GM21390 (cell line): ENCODE data around the gene DPPA5.
A peak's percentile ranks its signal among the peaks of the same experiment; 100 is the strongest.
"Not testable (repeated sequence)": the region's sequence is repeated elsewhere in the genome, so short reads cannot be mapped to it uniquely, and the experiment has no call there.

ENCODE experiments used
- ATAC-seq: cut with Tn5 transposase; IDR thresholded peaks from one replicate; pipeline ENCODE4 v1.9.1; 2021; ENCODE audit not compliant: unreplicated experiment

Gene DPPA5

DNA sequence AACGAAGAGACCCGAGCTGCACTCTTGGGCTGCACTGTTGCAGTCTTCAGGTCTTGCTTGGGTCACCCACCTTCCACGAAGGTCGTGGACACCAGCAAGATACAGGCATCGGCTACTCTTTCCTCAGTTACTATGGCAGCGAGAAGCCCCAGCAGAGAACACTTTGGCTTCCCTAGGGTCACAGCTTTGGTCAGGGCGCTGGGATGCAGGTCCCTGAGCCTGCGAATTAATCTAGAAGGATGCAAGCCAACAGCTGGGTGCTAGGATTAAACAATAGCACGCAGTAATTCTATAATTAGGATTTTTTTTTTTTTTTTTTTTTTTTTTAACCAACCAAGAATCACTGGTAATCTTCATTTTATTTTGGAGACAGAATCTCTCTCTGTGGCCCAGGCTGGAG, 10.5 kb upstream of the DPPA5 start:
- no peak for ATAC-seq

- no peak for ATAC-seq
These were observed 10.0 kb upstream of the DPPA5 start for GRCh38 chr6:73364121-73364520.

DNA sequence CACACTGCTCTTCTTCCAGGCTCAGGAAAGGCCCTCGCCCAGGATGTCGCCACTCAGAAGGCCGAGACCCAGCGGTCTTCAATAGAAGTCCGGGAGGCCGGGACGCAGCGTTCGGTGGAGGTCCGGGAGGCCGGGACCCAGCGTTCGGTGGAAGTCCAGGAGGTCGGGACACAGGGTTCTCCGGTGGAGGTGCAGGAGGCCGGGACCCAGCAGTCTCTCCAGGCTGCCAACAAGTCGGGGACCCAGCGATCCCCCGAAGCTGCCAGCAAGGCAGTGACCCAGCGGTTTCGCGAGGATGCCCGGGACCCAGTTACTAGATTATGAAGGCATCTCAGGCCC, 9.4 kb upstream of the DPPA5 start:
- ATAC-seq, result no peak

DNA sequence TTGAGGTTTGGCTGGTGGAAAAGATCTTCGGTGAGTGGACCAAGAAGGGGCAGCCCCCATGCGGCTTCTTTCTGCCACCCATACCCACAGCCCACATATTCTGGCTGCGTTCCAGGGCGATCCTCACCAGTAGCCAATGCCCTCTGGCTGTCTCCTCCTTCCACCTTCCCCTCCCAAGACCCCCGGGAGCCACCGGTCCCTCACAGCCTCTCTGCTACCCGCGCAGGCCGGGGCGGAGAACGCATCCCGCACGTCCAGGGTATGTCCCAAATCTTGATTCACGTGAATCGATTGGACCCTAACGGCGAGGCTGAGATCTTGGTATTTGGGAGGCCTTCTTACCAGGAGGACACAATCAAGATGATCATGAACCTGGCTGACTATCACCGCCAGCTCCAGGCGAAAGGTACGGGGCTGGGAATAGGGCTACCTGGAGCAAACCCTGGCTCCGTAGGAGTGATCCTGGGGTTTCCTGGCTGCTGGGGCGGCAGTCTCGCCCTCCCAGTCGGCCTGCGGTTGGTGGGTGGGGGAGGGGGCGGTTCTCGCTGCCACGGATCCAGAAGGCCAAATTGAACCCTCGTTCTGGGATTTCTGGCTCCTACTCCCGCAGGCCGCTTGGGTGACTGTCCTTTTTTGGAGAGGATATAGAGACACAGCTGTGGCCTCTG, 8.9 kb upstream of the DPPA5 start:
- ATAC-seq, result no peak

DNA sequence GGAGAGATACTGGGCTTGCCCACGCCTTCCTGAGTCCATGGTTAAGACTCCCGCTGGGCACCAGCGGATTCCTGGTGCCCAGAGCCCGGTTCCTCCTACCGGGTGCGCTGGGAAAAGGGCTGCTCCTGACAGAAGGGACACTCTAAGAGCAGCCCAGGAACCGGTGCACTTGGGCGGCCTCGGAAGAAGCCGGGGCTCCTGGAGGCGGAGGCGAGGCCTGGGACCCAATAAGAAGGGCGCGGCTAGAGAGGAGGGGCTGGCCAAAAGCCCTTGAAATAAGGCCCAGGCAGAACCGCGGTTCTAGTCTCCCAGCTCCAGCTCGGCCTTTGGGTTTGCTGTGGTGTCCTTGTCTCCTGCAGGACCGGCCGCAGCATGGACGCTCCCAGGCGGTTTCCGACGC, 8.3 kb upstream of the DPPA5 start, which contains the start of gene KHDC3L:
Gene KHDC3L (plus strand): TSS at position 301 of the 400 bp plus-strand sequence. CDS start 72 bp downstream, at position 373.
- ATAC-seq, result no peak

GRCh38 chr6:73349311-73349710, 4.8 kb downstream of the DPPA5 start:
- no peak for ATAC-seq

- no peak for ATAC-seq
These were observed 5.4 kb downstream of the DPPA5 start for GRCh38 chr6:73348550-73349204.

DNA sequence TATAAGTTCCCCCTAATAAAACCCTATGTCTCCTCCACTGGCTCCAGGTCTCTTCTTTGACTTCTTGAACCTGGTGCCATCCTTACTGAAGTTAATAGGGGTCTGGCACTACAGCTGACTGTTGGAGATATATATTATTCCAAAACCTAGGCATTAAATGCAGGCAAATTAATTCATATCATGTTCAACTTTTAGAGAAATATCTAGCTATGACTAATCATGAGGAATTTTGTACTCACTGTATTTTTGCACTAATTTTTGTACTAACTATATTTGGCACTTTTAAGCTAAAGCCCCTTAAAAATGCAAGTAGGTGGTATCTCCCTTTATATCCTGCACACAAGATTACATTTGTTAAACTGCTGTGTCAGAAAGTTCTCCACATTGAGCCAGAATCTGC, 10.9 kb downstream of the DPPA5 start:
- no peak for ATAC-seq

- no peak for ATAC-seq
These were observed 11.9 kb downstream of the DPPA5 start for GRCh38 chr6:73342174-73342573.

- no peak for ATAC-seq
These were observed 12.7 kb downstream of the DPPA5 start for GRCh38 chr6:73341335-73341734.

DNA sequence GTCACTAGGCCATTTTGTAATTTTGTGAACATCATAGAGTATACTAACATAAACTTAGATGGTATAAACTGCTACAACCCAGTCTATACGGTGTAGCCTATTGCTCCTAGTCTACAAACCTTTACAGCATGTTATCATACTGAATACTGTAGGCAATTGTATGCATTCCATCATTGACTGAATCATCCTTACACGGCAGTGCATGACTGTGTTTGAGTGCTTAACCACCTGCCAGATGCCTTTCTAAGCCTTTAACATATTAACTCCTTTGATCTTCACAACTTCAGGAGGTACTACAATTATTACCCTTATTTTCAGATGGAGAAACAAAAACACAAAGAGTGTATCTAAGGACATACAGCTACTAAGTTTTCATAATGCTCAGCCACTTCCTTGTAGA, 14.0 kb downstream of the DPPA5 start:
- no peak for ATAC-seq

DNA sequence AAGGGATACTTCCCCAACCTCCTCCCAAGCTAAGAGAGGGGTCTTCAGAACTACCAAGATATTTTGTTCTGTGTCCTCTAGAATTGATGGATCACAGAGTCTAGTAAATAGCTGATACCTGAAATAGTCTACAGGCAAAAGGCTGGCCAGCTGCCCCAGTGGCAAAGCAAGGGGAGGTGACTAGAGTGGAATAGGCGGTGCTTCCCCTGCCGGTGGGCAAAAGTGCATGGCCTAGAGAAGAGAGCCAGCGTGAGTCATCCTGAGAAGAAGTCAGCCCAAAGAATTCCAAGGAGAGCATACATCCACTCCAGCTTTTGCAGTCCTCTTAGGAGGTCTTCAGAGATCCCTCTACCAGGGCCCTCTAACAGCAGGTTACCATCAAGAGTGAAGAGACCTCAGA, 14.7 kb downstream of the DPPA5 start:
- no peak for ATAC-seq

DNA sequence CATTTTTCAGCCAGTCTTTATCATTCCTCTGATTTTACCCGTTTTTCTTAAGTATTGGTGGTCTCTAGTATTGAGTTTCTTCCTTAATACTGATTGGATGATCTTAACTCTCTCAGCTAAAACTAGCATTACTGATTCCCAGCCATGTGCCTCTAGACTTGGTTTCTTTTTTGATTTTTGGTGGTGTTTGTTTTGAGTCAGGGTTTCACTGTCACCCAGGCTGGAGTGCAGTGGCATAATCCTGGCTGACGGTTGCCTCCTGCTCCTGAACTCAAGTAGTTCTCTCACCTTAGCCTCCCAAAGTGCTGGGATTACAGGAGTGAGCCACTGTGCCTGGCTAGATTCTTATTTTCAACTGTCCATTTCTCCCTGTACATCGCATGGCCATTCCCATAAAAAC, 24.9 kb downstream of the DPPA5 start:
- ATAC-seq, result peak; percentile 77

GRCh38 chr6:73328790-73329189, 25.3 kb downstream of the DPPA5 start:
- no peak for ATAC-seq

GRCh38 chr6:73325656-73326055, 28.4 kb downstream of the DPPA5 start:
- no peak for ATAC-seq

DNA sequence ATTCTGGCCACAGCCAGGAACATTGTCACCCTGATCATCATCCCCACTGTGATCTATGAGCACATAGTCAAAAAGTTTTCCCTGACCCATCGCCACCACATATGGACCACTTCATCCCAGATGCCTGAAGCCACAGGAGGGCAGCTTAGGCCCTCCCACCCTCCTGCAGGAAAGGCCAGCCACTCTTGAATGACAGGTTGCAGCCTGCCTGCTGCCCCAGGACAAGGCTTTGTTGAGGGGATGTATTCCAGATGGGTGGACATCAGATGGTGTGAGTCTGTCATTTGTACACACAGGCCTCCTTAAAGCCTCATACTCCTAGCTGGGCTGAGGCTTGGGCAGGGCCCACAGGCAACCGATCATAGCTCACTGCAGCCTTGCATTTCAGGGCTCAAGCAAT, 30.8 kb downstream of the DPPA5 start:
- ATAC-seq, result no peak

DNA sequence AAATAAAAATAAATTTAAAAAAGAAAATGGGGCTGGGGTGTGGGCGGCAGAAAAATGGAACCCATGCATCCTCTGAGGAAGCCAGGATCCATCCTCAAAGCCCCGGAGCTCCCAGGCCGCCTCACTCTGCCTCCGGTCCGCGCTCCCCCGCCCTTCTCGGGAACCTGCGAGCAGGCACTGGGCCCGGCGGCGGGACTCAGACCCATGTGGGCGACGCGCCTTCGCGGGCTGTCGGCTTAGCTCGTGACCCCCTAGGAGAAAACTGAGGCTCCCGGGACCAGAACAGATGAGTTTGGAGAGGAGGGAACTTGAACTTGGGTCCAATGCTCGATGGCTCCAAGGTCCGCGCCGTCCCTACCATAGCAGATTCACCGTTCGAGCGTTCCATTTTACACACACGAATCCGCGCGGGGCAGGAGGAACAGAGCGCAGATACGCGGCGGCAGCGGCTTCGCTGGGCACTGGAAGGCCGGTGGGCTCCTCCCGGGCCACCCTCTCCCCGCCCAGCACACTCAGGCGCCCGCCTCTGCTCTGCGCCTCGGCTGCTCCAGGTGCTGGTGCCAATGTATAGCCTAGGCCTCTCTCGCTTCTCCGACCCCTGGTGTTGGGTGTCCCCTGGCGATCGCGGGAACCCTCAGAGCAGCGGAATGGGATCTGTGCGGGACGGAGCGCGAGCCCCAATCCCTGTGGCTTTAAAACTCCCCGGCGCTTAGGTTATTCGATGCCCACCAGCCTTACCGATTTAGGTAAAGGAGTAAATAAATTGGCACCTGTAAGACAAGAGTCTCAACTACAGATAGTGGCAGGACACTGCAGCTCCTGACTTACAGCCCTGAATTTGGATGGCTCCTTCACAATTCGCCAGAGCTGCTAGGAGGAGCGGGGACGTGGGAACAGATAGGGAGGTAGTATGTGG, 39.2 kb downstream of the DPPA5 start:
- no peak for ATAC-seq

DNA sequence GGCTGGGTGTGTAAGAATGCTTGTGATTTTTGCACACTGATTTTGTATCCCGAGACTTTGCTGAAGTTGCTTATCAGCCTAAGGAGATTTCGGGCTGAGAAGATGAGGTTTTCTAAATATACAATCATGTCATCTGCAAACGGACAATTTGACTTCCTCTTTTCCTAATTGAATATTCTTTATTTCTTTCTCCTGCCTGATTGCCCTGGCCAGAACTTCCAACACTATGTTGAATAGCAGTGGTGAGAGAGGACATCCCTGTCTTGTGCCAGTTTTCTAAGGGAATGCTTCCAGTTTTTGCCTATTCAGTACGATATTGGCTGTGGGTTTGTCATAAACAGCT, 43.6 kb downstream of the DPPA5 start:
- not testable (repeated sequence) for ATAC-seq

DNA sequence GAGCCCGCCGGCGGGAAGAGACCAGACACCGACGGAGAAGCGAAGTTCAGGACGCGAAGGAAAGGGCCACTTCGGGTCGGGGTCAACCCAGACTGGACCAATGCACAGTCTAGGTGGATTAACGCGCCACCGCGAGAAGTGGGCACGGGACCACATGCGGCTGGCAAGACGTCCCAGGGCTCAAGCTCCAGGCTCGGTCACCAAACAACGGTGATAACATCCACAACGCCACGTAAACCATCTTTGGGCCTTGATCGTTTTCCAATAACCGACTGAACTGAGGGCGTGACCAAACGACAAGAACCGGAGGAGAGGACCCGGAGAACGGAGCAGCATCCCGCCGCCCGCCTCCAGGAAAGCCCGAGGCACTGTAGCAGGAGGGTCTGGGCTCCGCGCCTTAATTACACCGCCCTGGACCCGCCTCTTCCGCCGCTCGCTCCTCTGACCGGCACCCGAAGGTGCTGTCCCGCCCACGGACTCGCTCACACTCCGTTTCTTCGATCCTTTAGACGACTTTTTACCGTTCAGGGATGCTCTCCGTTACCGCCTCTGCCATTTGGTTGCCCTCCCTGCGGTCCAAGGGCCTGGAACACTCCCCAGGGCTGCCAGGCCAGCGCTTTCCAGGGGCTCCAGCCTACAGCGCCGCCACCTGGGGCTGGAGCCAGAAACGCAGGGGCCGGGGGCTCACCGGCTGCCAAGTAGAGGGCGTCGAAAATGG, 44.1 kb downstream of the DPPA5 start:
- peak; percentile 95 for ATAC-seq

DNA sequence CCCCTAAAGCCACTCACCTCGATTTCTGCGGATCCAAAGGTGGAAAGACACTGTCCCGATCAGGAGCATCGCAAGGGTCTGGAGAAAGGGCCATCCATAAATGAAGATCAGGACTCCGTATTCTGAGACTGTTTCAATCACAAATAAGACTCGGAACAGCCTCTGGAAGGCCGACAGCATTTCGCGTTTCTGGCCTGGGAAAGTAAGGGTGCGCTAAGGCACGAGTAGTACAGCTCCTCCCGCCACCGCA, 44.6 kb downstream of the DPPA5 start:
- no peak for ATAC-seq

- no peak for ATAC-seq
These were observed 45.2 kb downstream of the DPPA5 start for GRCh38 chr6:73308712-73309534.
